HEK293 (cell line): ENCODE results near the gene ADD1.

ENCODE experiments used
- CTCF ChIA-PET: fragments of 350-600 bp; formaldehyde crosslinking; extraction: SDS; loops from one replicate; lab custom pipeline; 2021; ENCODE audit warnings: antibody characterized with exemption; lab: Yijun Ruan, JAX
- POLR2A ChIA-PET: fragments of 300-600 bp; formaldehyde crosslinking; extraction: SDS; loops from one replicate; lab custom pipeline; 2020; ENCODE audit warnings: antibody characterized with exemption, inconsistent platforms; lab: Yijun Ruan, JAX
- H3K27ac ChIP-seq: fragments of 200-500 bp; sonication (Bioruptor generic); 2 replicates; pipeline ENCODE4 v1.5.1; 2014; ENCODE audit warnings: low read depth, low read length, control low read depth, inconsistent platforms; ENCODE audit errors: extremely low read depth
- H3K36me3 ChIP-seq, 2 experiments: fragments of 200-500 bp in 1 of 2; sonication (Bioruptor generic) in 1 of 2; 1 replicate in 1 of 2; 2 replicates in 1 of 2; pipeline ENCODE4 v1.5.1; 2014 to 2017; ENCODE audit warnings: inconsistent platforms in 2 of 2, low read length in 2 of 2; ENCODE audit not compliant: control insufficient read depth in 2 of 2, insufficient read depth in 1 of 2
- H3K4me1 ChIP-seq: fragments of 200-500 bp; sonication (Bioruptor generic); 2 replicates; pipeline ENCODE4 v1.5.1; 2014; ENCODE audit warnings: mild to moderate bottlenecking, low read length, inconsistent platforms; ENCODE audit not compliant: control insufficient read depth, insufficient read depth
- H3K4me3 ChIP-seq: 2 replicates; pipeline ENCODE4 v1.5.1; 2011; ENCODE audit warnings: low read depth, mild to moderate bottlenecking, control low read depth, low read length, moderate library complexity
- H3K9me3 ChIP-seq: fragments of 200-500 bp; sonication (Bioruptor generic); 2 replicates; pipeline ENCODE4 v1.5.1; 2014; ENCODE audit warnings: low read depth, low read length, inconsistent platforms; ENCODE audit not compliant: control insufficient read depth, insufficient read depth
- HIC1 ChIP-seq: fragments of 450-650 bp; formaldehyde crosslinking; IDR thresholded peaks from 2 replicates; pipeline ENCODE4 v1.5.1; 2016; ENCODE audit warnings: missing biosample characterization, missing genetic modification characterization
- PBX3 ChIP-seq: sonication (generic); formaldehyde crosslinking; IDR thresholded peaks from 2 replicates; pipeline ENCODE4 v1.8.1; 2022; ENCODE audit warnings: mild to moderate bottlenecking, moderate library complexity, missing genetic modification reagents
- TCF7L2 ChIP-seq: IDR thresholded peaks from 2 replicates; pipeline ENCODE4 v1.6.1; 2011; ENCODE audit warnings: low read depth, mild to moderate bottlenecking, inconsistent platforms, low read length, moderate library complexity, borderline replicate concordance
- ZBTB20 ChIP-seq: fragments of 450-650 bp; formaldehyde crosslinking; IDR thresholded peaks from 2 replicates; pipeline ENCODE4 v1.5.1; 2016; ENCODE audit warnings: missing biosample characterization, missing genetic modification characterization
- ZBTB8A ChIP-seq: fragments of 450-650 bp; formaldehyde crosslinking; IDR thresholded peaks from 2 replicates; pipeline ENCODE4 v1.5.1; 2016; ENCODE audit warnings: missing biosample characterization, missing genetic modification characterization
- ZNF274 ChIP-seq, 2 experiments: fragments of 200-500 bp in 1 of 2; fragments of 450-650 bp in 1 of 2; sonication (Bioruptor generic) in 1 of 2; formaldehyde crosslinking in 1 of 2; IDR thresholded peaks; 2 replicates each; pipeline versions ENCODE4 v1.5.1 to v1.6.1; 2014 to 2016; ENCODE audit warnings: borderline replicate concordance in 1 of 2, inconsistent platforms in 1 of 2, low read length in 1 of 2, missing biosample characterization in 1 of 2, missing genetic modification characterization in 1 of 2
- ZNF335 ChIP-seq: fragments of 450-650 bp; formaldehyde crosslinking; conservative IDR thresholded peaks from 2 replicates; pipeline ENCODE4 v1.5.1; 2016; ENCODE audit warnings: missing biosample characterization, missing genetic modification characterization
- ZNF37A ChIP-seq: fragments of 450-650 bp; IDR thresholded peaks from 2 replicates; pipeline ENCODE4 v1.5.1; 2018; ENCODE audit warnings: missing biosample characterization, missing genetic modification characterization
- ZNF488 ChIP-seq: fragments of 450-650 bp; formaldehyde crosslinking; IDR thresholded peaks from 2 replicates; pipeline ENCODE4 v1.5.1; 2016; ENCODE audit warnings: missing biosample characterization, missing genetic modification characterization
- ZNF623 ChIP-seq: fragments of 450-650 bp; formaldehyde crosslinking; IDR thresholded peaks from 2 replicates; pipeline ENCODE4 v1.5.1; 2016; ENCODE audit warnings: missing biosample characterization, missing genetic modification characterization
- ZNF791 ChIP-seq: fragments of 450-650 bp; formaldehyde crosslinking; IDR thresholded peaks from 2 replicates; pipeline ENCODE4 v1.5.1; 2016; ENCODE audit warnings: missing biosample characterization, missing genetic modification characterization
- ZNF792 ChIP-seq: fragments of 450-650 bp; formaldehyde crosslinking; IDR thresholded peaks from 2 replicates; pipeline ENCODE4 v1.5.1; 2016; ENCODE audit warnings: missing biosample characterization, missing genetic modification characterization
- ZSCAN16 ChIP-seq: fragments of 450-650 bp; formaldehyde crosslinking; IDR thresholded peaks from 2 replicates; pipeline ENCODE4 v1.5.1; 2016; ENCODE audit warnings: missing biosample characterization, missing genetic modification characterization
- TF ChIP-seq, protein P1 (sequence below): fragments of 450-650 bp; formaldehyde crosslinking; IDR thresholded peaks from 2 replicates; pipeline ENCODE4 v1.5.1; 2016; ENCODE audit warnings: missing biosample characterization, missing genetic modification characterization
- TF ChIP-seq, protein P2 (sequence below): fragments of 450-650 bp; formaldehyde crosslinking; IDR thresholded peaks from 2 replicates; pipeline ENCODE4 v1.5.1; 2016; ENCODE audit warnings: missing biosample characterization, missing genetic modification characterization, low read depth
- TF ChIP-seq, protein P3 (sequence below): fragments of 450-650 bp; formaldehyde crosslinking; IDR thresholded peaks from 2 replicates; pipeline ENCODE4 v1.5.1; 2016; ENCODE audit warnings: missing biosample characterization, missing genetic modification characterization
- TF ChIP-seq, protein P4 (sequence below): fragments of 450-650 bp; formaldehyde crosslinking; IDR thresholded peaks from 2 replicates; pipeline ENCODE4 v1.5.1; 2016; ENCODE audit warnings: missing biosample characterization, missing genetic modification characterization

Gene ADD1

DNA sequence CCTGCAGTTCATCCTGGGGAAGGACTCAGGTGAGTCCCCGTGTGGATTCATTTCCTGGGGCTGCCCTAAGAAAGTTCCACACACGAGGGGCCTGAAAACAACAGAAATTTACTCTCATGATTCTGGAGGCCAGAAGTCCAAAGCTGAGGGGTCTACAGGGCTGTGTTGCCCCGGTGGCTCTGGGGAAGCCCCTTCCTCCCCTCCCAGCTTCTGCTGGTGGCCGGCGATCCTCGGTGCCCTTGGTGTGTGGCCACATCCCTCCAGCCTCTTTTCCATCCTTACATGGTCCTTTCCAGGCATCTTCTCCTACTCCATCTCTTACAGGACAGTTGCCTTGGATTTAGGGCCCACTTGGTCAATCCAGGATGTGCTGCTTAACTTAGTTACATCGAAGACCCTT, 35.6 kb upstream of the ADD1 start:
- Histone ChIP-seq H3K9me3 (no peaks in the 10 kb centered on the region), H3K4me3 (no peak overlapping the region), H3K36me3 (no peaks in the 10 kb centered on the region), H3K27ac (no peak overlapping the region), H3K4me1 (no peaks in the 10 kb centered on the region)
- ChIA-PET POLR2A (no interaction called here), CTCF (no interaction called here)
- no peak for TF ChIP-seq ZSCAN16 (tag by site-specific recombination)
- TF ChIP-seq, protein P1, sequence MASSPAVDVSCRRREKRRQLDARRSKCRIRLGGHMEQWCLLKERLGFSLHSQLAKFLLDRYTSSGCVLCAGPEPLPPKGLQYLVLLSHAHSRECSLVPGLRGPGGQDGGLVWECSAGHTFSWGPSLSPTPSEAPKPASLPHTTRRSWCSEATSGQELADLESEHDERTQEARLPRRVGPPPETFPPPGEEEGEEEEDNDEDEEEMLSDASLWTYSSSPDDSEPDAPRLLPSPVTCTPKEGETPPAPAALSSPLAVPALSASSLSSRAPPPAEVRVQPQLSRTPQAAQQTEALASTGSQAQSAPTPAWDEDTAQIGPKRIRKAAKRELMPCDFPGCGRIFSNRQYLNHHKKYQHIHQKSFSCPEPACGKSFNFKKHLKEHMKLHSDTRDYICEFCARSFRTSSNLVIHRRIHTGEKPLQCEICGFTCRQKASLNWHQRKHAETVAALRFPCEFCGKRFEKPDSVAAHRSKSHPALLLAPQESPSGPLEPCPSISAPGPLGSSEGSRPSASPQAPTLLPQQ (tag by site-specific recombination), result no peak
- TF ChIP-seq, protein P2, sequence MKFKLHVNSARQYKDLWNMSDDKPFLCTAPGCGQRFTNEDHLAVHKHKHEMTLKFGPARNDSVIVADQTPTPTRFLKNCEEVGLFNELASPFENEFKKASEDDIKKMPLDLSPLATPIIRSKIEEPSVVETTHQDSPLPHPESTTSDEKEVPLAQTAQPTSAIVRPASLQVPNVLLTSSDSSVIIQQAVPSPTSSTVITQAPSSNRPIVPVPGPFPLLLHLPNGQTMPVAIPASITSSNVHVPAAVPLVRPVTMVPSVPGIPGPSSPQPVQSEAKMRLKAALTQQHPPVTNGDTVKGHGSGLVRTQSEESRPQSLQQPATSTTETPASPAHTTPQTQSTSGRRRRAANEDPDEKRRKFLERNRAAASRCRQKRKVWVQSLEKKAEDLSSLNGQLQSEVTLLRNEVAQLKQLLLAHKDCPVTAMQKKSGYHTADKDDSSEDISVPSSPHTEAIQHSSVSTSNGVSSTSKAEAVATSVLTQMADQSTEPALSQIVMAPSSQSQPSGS (tag by site-specific recombination), result no peak
- no peak for TF ChIP-seq ZNF792 (tag by site-specific recombination)
- no peak for TF ChIP-seq TCF7L2
- TF ChIP-seq ZNF274 (IDR thresholded peaks at IDR 0.05; ENCODE audit: low read length), result no peak
- no peak for TF ChIP-seq ZNF274 (tag by site-specific recombination; IDR thresholded peaks at IDR 0.05; ENCODE audit: borderline replicate concordance)
- no peak for TF ChIP-seq ZBTB20
- no peak for TF ChIP-seq PBX3 (CRISPR knock-in tag)
- no peak for TF ChIP-seq ZNF488 (tag by site-specific recombination)
- TF ChIP-seq, protein P3, sequence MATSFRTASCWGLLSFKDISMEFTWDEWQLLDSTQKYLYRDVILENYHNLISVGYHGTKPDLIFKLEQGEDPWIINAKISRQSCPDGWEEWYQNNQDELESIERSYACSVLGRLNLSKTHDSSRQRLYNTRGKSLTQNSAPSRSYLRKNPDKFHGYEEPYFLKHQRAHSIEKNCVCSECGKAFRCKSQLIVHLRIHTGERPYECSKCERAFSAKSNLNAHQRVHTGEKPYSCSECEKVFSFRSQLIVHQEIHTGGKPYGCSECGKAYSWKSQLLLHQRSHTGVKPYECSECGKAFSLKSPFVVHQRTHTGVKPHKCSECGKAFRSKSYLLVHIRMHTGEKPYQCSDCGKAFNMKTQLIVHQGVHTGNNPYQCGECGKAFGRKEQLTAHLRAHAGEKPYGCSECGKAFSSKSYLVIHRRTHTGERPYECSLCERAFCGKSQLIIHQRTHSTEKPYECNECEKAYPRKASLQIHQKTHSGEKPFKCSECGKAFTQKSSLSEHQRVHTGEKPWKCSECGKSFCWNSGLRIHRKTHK (tag by site-specific recombination), result no peak
- TF ChIP-seq, protein P4, sequence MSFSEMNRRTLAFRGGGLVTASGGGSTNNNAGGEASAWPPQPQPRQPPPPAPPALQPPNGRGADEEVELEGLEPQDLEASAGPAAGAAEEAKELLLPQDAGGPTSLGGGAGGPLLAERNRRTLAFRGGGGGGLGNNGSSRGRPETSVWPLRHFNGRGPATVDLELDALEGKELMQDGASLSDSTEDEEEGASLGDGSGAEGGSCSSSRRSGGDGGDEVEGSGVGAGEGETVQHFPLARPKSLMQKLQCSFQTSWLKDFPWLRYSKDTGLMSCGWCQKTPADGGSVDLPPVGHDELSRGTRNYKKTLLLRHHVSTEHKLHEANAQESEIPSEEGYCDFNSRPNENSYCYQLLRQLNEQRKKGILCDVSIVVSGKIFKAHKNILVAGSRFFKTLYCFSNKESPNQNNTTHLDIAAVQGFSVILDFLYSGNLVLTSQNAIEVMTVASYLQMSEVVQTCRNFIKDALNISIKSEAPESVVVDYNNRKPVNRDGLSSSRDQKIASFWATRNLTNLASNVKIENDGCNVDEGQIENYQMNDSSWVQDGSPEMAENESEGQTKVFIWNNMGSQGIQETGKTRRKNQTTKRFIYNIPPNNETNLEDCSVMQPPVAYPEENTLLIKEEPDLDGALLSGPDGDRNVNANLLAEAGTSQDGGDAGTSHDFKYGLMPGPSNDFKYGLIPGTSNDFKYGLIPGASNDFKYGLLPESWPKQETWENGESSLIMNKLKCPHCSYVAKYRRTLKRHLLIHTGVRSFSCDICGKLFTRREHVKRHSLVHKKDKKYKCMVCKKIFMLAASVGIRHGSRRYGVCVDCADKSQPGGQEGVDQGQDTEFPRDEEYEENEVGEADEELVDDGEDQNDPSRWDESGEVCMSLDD (tag by site-specific recombination), result no peak
- TF ChIP-seq ZNF37A, result no peak
- TF ChIP-seq ZBTB8A (tag by site-specific recombination), result no peak
- no peak for TF ChIP-seq ZNF623 (tag by site-specific recombination)
- no peak for TF ChIP-seq ZNF335

DNA sequence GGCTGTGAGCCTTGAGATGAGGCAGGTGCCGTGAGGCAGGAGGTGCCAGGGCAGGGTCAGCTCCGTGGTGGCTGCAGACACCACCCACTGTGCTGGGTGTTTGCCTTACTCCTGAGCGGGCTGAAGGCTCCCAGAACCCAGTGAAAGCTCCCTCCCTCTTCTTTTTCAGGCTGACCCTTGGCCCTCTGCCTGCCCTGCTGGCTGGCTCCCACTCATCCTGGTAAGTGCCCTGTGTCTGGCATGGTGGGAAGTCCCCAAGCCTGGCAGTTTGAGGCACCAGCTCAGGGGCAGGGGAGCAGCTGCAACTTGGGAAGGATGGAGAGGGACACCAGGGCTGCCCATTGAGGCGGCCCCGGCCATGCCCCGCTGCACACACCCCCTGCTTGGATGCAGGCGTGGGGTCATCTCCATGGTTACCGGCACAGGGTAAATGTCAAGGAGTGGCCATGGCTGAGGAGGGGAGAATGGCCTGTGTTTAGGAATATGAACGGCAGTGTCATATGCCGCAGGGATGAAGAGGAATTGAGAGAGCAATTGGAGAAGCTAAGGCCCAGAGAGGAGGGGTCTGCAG, 33.9 kb upstream of the ADD1 start:
- H3K4me1 ChIP-seq, result no peaks in the 10 kb centered on the region
- no peak overlapping the region for H3K4me3 ChIP-seq
- ChIA-PET CTCF (no interaction called here), POLR2A (no interaction called here)
- TF ChIP-seq HIC1 (peak; percentile 46; the same call in 1 of the 2 replicates), ZNF791 (tag by site-specific recombination) (no peak)
- H3K9me3 ChIP-seq, result no peaks in the 10 kb centered on the region
- no peaks in the 10 kb centered on the region for H3K36me3 ChIP-seq
- H3K27ac ChIP-seq, result no peak overlapping the region
